ENCODE results near the gene PPP1R15A. TPM values are rescaled to one million over a fixed set of nuclear protein-coding genes. Genes with fewer than 3 reads are reported as not detected.

PPP1R15A gene
- total and polyA plus RNA-seq, 4 donors, result 5.6 to 52.5 (median 11.3) TPM

DNA sequence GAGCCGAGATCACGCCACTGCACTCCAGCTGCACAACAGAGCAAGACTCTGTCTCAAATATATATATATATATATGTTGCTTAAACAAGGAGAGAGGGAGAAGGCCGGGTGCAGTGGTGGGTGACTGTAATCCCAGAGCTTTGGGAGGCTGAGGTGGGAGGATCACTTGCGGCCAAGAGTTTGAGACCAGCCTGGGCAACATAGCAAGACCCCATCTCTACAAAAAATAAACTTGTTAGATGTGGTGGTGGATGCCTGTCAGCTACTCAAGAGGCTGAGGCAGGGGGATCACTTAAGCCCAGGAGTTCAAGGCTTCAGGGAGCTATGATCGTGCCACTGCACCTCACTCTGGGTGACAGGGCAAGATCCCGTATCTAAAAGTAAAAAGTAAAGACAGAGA is 30.6 kb upstream of the PPP1R15A start:
- H3K9me3 ChIP-seq (ENCODE audit: control insufficient read depth in 4 of 4, low read length in 3 of 4), result no peaks in the 10 kb centered on the region
- H3K27ac ChIP-seq (ENCODE audit: low read depth in 1 of 2, low read length in 2 of 2), result no peak overlapping the region
- H3K36me3 ChIP-seq (ENCODE audit: control insufficient read depth in 4 of 4, insufficient read depth in 3 of 4, low read depth in 1 of 4, low read length in 3 of 4), result peaks cover 3 to 15% (median 9%) of the 10 kb centered on the region in 4 donors
- peaks cover 3 to 8% (median 6%) of the 10 kb centered on the region in 4 donors for H3K4me1 ChIP-seq (ENCODE audit: control insufficient read depth in 4 of 4, insufficient read depth in 4 of 4, low read length in 3 of 4)
- H3K4me3 ChIP-seq (ENCODE audit: low read depth in 1 of 3, low read length in 3 of 3), result no peak overlapping the region
- no peak for DNase-seq (ENCODE audit: low spot score)
- no peaks in the 10 kb centered on the region for H3K27me3 ChIP-seq (ENCODE audit: control insufficient read depth in 4 of 4, insufficient read depth in 4 of 4, low read length in 3 of 4)
- TF ChIP-seq JUND (IDR thresholded peaks at IDR 0.05) (no peak), YY1 (IDR thresholded peaks at IDR 0.05) (no peak), FOXA2 (IDR thresholded peaks at IDR 0.05) (no peak), EGR1 (IDR thresholded peaks at IDR 0.05; ENCODE audit: low read depth in 2 of 2) (no peak)
- TF ChIP-seq, protein P1, sequence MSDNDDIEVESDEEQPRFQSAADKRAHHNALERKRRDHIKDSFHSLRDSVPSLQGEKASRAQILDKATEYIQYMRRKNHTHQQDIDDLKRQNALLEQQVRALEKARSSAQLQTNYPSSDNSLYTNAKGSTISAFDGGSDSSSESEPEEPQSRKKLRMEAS (IDR thresholded peaks at IDR 0.05), result no peak
- TF ChIP-seq, protein P2, sequence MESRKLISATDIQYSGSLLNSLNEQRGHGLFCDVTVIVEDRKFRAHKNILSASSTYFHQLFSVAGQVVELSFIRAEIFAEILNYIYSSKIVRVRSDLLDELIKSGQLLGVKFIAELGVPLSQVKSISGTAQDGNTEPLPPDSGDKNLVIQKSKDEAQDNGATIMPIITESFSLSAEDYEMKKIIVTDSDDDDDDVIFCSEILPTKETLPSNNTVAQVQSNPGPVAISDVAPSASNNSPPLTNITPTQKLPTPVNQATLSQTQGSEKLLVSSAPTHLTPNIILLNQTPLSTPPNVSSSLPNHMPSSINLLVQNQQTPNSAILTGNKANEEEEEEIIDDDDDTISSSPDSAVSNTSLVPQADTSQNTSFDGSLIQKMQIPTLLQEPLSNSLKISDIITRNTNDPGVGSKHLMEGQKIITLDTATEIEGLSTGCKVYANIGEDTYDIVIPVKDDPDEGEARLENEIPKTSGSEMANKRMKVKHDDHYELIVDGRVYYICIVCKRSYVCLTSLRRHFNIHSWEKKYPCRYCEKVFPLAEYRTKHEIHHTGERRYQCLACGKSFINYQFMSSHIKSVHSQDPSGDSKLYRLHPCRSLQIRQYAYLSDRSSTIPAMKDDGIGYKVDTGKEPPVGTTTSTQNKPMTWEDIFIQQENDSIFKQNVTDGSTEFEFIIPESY (IDR thresholded peaks at IDR 0.05), result no peak
- TF ChIP-seq, protein P3, sequence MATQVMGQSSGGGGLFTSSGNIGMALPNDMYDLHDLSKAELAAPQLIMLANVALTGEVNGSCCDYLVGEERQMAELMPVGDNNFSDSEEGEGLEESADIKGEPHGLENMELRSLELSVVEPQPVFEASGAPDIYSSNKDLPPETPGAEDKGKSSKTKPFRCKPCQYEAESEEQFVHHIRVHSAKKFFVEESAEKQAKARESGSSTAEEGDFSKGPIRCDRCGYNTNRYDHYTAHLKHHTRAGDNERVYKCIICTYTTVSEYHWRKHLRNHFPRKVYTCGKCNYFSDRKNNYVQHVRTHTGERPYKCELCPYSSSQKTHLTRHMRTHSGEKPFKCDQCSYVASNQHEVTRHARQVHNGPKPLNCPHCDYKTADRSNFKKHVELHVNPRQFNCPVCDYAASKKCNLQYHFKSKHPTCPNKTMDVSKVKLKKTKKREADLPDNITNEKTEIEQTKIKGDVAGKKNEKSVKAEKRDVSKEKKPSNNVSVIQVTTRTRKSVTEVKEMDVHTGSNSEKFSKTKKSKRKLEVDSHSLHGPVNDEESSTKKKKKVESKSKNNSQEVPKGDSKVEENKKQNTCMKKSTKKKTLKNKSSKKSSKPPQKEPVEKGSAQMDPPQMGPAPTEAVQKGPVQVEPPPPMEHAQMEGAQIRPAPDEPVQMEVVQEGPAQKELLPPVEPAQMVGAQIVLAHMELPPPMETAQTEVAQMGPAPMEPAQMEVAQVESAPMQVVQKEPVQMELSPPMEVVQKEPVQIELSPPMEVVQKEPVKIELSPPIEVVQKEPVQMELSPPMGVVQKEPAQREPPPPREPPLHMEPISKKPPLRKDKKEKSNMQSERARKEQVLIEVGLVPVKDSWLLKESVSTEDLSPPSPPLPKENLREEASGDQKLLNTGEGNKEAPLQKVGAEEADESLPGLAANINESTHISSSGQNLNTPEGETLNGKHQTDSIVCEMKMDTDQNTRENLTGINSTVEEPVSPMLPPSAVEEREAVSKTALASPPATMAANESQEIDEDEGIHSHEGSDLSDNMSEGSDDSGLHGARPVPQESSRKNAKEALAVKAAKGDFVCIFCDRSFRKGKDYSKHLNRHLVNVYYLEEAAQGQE (IDR thresholded peaks at IDR 0.05), result no peak
- H3K9ac ChIP-seq (ENCODE audit: low read depth in 1 of 2, low read length in 2 of 2), result no peak overlapping the region
- WGBS, result 94% methylated on average over 6 of the region's 6 CpGs

DNA sequence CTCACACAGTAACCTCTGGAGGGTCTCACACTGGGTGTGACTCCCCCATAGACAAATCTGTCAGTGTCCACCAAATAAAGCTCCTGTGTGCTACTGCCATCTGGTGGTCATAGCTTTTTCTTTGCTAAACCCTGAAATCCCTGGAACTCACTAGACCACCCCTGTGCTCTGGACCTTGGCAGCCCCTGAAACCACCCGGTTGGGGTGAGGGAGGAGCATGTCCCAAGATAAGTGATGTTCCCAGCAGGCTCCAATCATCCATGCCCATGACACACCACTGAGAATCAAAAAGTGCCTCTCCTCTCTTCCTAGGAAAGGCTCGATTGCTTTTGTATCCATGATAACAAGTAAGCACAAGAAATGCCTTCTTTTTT is 29.4 kb upstream of the PPP1R15A start:
- Histone ChIP-seq H3K4me1 (ENCODE audit: control insufficient read depth in 4 of 4, insufficient read depth in 4 of 4, low read length in 3 of 4) (no peaks in the 10 kb centered on the region), H3K27me3 (ENCODE audit: control insufficient read depth in 4 of 4, insufficient read depth in 4 of 4, low read length in 3 of 4) (no peaks in the 10 kb centered on the region), H3K27ac (ENCODE audit: low read depth in 1 of 2, low read length in 2 of 2) (no peak overlapping the region), H3K4me3 (ENCODE audit: low read depth in 1 of 3, low read length in 3 of 3) (no peak overlapping the region), H3K9ac (ENCODE audit: low read depth in 1 of 2, low read length in 2 of 2) (no peak overlapping the region), H3K36me3 (ENCODE audit: control insufficient read depth in 4 of 4, insufficient read depth in 3 of 4, low read depth in 1 of 4, low read length in 3 of 4) (peaks cover 3 to 27% (median 11%) of the 10 kb centered on the region in 4 donors), H3K9me3 (ENCODE audit: control insufficient read depth in 4 of 4, low read length in 3 of 4) (no peaks in the 10 kb centered on the region)
- DNase-seq (ENCODE audit: low spot score), result peak; percentile 65
- WGBS, result 47% methylated on average over 2 of the region's 2 CpGs
- TF ChIP-seq HNF4G (IDR thresholded peaks at IDR 0.05) (no peak), HNF4A (conservative IDR thresholded peaks at IDR 0.05) (no peak), GABPA (IDR thresholded peaks at IDR 0.05 in 1 of 2, conservative IDR thresholded peaks at IDR 0.05 in 1 of 2) (no peak), EGR1 (IDR thresholded peaks at IDR 0.05; ENCODE audit: low read depth in 2 of 2) (no peak), SP1 (IDR thresholded peaks at IDR 0.05) (no peak), RAD21 (IDR thresholded peaks at IDR 0.05) (peak; percentile 80 to 92), TAF1 (conservative IDR thresholded peaks at IDR 0.05) (no peak)
- TF ChIP-seq, protein P2 (IDR thresholded peaks at IDR 0.05), result no peak
- TF ChIP-seq, protein P4, sequence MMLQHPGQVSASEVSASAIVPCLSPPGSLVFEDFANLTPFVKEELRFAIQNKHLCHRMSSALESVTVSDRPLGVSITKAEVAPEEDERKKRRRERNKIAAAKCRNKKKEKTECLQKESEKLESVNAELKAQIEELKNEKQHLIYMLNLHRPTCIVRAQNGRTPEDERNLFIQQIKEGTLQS (IDR thresholded peaks at IDR 0.05), result no peak
- TF ChIP-seq, protein P5, sequence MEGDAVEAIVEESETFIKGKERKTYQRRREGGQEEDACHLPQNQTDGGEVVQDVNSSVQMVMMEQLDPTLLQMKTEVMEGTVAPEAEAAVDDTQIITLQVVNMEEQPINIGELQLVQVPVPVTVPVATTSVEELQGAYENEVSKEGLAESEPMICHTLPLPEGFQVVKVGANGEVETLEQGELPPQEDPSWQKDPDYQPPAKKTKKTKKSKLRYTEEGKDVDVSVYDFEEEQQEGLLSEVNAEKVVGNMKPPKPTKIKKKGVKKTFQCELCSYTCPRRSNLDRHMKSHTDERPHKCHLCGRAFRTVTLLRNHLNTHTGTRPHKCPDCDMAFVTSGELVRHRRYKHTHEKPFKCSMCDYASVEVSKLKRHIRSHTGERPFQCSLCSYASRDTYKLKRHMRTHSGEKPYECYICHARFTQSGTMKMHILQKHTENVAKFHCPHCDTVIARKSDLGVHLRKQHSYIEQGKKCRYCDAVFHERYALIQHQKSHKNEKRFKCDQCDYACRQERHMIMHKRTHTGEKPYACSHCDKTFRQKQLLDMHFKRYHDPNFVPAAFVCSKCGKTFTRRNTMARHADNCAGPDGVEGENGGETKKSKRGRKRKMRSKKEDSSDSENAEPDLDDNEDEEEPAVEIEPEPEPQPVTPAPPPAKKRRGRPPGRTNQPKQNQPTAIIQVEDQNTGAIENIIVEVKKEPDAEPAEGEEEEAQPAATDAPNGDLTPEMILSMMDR (IDR thresholded peaks at IDR 0.05; ENCODE audit: low read depth, low read length, missing input control), result peak; percentile 58

Data from liver (tissue), 9 donors.